Left renal pelvis (tissue), 4 donors: Measurements from ENCODE around the gene RPTOR. TPM values are rescaled to one million over a fixed set of nuclear protein-coding genes. Genes with fewer than 3 reads are reported as not detected.

ENCODE experiments used
- DNase-seq, 4 donors: peaks; one replicate each; pipeline ENCODE4 v3.0.0-alpha.2; 2013; ENCODE audit warnings: low read depth in 4 of 4, low spot score in 3 of 4
- polyA plus RNA-seq, 4 donors: library from polyadenylated mRNA; unstranded; fragments of 120-200 nt; gene quantifications; one replicate each; pipeline ENCODE4 v1.2.1, GENCODE V29; 2013; ENCODE audit not compliant: insufficient read length in 4 of 4

Gene RPTOR
- polyA plus RNA-seq, 4 donors = 15.1 to 21.2 (median 16.9) TPM

DNA sequence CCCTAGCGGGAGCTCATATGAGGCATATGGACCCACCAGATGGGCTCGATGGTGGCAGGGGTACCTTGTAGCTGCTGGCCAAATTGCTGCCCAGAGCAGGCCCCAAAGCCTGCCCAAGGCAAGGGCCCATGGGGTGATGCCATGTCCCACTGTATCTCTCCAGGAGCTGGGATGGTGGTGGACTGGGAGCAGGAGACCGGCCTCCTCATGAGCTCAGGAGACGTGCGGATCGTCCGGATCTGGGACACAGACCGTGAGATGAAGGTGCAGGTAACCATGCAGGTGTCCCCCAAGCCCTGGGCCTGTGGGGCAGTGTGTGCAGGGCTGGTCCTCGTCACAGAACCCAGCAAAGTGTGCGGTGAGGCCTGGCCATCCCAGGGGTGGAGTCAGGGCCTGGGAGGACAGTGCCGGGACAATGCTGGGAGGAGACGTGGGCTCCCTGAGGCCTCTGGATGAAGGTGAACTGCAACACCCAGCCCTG, 412.9 kb downstream of the RPTOR start:
- no peak for DNase-seq

DNA sequence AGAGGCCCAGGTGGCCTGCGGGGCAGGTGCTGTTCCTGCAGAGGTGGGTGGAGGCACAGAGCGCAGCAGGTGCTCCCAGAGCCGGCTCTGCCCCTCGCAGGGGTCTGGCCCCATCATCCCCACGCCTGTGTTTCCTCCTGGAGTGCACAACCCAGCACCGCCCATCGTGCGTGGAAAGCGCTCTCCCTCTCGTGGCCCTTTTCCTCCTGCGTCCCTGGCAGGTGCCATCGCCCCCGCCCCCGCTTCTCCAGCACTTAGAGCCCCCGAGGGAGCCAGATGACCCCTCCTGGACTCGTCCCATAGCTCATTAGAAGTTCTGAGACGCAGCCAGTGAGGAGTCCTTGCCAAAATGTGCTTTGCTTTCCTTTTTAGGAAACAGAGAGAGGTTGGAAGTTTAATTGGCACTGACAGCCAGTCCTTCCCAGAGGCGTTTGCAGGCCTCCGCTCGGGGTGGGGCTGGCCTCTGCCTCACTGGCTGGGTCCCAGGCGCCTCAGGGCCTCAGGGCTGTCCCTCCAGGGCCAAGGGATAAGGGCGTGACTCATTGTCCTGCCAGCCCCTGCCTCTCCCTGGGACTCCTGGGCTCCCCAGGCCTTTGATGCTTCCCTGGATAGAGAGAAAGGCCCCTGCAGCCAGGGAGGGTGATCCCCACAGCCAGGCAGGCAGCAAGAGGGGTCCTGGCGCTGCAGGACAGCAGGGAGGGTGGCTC, 414.8 kb downstream of the RPTOR start:
- DNase-seq = peak in 2 of 4 donors; percentile 46 to 50

DNA sequence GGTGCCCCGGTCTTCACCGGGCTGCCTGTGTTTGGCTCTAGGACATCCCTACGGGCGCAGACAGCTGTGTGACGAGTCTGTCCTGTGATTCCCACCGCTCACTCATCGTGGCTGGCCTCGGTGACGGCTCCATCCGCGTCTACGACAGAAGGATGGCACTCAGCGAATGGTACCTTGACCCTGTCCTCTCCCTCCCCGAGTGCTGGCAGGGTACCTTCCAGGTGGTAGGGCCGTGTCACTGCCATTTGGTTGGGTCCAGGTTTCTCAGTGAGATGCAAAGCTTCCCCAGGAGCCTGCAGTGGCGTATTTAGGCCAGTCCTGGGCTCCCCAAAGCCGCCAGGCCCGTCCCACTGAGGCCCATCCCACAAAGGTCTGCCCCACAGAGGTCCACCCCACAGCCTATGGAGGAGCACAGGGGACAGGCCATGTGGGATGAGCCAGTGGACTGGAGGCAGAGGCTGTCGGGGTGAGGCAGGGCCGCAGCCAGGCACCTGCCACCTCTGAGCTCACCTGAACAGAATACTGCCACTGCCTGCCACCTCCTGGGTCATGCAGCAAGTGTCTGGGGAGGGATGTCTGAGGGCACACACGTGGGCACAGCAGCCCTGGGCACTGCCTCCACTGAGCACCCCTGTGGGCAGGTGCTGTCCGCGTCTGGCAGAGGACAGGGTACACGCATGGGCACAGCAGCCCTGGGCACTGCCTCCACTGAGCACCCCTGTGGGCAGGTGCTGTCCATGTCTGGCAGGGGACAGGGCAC, 415.6 kb downstream of the RPTOR start:
- no peak for DNase-seq

DNA sequence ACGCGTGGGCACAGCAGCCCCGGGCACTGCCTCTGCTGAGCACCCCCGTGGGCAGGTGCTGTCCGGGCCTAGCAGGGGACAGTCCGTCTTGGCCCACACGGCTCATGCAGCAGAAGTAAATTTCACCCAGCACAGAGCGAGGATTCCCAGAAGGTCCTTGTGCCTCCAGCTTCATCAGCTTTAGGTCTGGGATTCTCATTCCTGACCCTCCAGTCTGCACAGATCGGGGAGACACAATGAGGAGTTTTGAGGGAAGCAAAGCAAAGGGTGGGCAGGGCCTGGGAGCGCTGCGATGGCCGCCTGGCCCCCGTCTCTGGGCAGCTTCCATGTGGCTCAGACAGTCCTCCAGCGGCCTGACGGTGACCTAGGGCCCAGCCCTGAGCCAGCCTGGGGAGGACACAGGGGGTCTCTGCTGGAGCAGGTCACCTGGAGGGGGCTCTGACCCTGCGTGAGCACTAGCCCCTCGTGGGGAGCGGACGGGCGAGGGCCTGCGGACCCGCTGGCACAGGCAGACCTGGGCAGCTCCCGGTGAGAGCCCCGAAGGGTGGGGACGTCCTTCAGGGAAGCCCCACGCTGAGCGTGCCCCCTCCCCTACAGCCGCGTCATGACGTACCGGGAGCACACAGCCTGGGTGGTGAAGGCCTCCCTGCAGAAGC, 416.3 kb downstream of the RPTOR start:
- DNase-seq = no peak

DNA sequence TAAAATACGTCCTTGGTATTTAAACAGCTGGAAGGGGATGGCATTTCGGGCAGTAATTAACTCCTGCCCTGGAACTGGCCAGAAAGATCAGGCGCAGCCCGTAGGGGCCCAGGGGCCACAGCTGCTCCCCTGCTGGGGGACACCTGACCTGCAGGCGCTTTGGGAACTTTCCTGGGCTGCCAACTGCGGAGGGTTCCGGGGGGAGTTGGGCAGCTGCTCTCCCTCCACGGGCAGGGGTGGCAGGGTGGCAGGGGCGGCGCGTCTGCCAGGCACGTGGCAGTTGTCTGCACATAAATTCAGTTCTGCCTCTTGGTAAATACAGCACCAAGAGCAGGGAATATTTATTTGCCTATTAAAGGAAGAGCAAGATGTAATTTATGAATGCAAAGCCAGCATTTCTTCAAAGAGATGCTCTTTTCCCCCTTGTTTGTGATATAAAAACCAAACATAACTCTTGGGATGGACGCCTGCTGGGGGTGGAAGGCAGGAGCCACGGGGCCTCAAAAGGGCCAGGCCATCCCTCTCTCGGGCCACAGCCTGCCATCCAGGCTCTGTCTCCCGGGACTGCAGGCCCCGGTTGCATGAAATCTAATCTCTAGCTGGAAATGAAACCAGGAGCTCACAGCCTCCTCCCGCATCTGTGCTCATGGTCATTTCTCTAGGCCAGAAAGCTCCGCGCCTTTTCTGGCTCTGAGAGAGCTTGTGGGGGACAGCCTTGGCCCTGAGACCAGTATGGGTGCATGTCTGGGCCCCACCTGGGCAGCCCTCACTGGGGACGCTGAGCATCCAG, 417.1 kb downstream of the RPTOR start:
- no peak for DNase-seq

DNA sequence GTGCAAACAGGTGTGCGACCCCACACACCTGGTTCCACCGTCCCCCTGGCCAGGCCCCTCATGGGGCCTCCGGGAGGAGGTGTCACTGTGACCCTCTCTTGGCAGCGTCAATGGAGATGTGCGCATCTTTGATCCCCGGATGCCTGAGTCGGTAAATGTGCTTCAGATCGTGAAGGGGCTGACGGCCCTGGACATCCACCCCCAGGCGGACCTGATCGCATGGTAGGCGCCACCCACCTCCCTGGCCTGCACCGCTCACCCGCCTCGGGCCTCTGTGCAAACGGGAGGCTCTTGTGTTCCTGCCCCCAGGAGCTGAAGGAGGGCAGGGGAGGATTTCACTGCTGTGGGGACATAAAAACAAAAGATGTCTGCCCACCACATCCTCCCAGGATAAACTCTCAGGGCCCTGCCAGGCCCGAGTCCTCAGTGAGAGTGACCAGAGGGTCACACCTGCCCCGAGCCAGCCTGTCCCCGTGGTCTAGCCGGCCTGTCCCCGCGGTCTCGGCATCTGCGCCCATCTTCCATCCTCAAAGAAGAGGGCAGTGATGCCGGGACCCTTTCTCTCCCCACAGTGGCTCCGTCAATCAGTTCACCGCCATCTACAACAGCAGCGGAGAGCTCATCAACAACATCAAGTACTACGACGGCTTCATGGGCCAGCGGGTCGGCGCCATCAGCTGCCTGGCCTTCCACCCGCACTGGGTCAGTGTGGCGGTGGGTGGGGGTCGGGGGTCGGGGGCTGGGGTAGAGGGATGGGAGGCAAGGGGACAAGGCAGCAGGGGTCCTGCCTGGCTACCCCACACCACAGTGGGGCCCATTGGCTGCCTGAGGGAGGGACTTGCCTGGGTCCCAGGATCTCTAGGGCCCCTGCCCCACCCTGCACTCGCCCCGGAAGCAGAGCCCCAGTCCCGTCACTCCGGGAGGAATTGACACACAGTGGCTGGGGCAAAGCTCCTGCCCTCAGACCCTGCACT, 418.0 kb downstream of the RPTOR start:
- no peak for DNase-seq

DNA sequence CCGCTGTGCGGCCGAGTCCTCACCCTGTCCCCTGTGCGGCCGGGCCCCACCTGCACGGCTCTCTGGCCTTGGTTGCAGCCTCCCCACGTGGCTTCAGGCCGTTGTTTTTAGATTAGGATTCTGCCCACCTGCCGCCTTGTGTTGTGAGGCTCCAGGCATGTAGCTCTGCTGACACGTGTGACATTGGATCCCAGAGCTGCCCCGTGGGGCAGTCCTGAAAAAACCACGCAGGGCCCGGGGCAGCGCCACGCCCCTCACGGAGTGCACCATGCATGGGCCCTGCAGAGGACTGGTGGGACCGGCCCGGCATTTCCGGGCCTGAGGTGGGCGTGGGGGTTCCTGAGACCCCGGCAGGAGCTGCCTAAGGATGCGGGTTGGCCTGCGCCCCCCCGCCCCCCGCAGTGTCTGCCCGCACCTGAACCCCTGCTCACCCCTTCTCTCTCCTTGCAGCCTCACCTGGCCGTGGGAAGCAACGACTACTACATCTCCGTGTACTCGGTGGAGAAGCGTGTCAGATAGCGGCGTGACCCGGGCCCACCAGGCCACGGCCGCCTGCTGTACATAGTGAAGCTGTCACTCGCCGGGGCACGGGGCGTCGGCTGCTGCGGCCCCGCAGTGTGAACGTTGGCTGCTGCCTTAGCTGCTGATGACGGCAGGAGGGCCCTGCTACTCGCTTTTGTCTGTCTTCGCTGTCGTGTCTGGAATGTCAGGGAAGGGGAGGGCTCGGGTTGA, 419.3 kb downstream of the RPTOR start:
- DNase-seq = no peak

DNA sequence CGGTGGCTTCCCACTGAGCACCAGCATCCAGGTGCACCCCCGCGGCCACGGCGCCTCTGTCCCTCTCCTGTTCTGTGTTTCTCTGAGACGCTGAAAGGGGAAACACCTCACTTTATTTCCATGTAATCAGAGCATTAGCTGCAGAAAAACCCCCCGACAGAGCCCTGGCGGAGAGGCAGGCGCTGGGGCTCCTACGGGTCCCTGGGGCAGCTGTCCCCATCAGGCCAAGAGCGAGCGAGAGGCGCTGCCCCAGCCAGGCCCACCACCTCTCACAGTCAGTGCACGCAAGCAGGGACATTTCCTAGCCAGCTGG, 419.9 kb downstream of the RPTOR start:
- no peak for DNase-seq

DNA sequence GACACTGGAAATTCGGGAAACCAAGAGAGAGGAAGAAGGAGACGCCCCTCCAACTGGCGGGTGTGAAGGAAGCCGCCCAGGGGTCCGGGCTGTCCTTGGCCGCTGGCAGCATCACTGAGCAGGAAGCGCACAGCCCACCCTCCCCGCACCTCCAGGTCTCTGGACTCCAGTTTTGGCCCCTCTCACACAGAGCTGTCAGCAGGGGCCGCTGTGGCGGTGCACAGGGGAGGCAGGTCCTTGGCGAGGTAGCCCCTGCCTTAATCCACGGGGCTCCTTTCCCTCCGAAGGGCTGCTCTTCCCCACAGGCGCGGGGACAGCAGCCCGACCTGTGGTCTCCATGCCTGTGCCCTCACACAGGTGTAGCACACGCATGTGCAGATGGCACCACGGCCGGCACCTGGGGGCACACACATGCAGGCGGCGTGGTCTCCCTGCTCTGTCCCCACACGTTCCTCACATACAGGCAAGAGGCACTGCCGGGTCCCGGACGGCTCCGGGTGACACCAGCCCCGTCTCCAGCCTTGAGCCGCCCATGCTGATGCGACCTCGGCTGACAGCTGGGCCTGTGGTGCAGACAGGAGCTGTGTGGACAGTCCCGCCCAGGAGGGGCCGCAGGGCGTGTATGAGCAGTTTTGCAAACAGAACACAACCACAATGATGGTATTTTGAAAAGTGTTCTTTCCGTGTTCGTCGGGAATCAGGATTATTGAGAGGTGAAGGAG, 420.4 kb downstream of the RPTOR start:
- DNase-seq = no peak

DNA sequence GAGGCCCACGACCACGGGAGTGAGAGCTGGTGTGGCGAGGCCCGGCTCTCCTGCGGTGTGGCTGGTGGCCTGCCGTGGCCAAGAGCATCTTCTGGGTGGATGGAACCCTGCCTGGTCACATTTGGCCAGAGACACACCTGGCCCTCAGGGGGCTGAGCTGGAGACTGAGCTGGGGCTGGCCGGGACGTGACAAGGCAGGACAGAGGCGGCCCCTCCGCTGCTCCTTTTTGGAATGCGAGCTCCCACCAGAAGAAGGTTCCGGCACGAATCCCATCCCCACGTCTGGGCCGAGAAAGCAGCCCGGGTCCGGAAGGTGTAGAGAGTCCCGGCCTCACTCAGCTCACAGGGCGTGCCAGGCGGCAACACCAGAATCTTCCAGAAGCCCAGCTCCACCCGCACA, 421.0 kb downstream of the RPTOR start:
- no peak for DNase-seq

DNA sequence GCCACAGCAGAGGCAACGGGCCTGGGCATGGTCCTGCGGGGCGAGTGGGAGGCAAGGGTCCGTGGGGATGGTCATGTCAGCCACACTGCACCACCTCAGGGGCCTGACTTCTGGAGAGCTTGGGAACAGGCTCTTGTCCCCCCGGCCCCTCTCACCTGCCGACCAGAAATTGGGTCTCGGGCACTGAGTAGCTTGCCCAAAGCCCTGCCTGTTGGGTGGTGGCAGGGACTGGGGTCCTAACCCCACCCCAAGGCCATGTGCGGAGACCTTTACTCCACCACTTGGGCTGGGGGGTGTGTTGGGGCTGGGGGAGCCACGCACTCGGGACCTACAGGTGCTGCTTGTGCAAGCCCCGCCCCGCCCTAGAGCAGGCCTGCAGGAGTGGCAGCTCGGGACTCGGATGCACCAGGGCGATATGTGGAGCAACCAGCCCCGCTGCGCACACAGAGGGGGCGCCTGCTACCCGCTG, 422.8 kb downstream of the RPTOR start:
- DNase-seq = no peak

DNA sequence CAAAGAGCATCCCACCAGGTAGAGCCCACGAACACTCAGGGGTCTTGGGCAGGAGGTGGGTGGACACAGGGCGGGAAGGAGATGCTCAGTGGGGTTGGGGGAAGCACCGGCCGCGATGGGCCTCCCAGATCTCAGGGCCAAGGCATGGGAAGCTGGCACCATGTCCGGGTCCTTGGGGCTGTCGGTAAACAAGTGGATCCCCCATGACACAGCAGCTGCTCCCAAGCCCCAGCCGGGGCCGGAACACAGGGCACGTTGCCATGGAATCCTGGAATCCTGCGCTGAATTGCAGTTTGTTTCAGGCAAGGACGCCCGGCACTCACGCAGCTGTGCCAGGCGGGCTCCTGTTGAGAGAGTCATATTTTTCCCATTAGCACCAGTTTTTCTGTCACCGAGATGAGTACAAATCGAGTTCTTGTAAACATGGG, 424.0 kb downstream of the RPTOR start:
- DNase-seq = no peak

DNA sequence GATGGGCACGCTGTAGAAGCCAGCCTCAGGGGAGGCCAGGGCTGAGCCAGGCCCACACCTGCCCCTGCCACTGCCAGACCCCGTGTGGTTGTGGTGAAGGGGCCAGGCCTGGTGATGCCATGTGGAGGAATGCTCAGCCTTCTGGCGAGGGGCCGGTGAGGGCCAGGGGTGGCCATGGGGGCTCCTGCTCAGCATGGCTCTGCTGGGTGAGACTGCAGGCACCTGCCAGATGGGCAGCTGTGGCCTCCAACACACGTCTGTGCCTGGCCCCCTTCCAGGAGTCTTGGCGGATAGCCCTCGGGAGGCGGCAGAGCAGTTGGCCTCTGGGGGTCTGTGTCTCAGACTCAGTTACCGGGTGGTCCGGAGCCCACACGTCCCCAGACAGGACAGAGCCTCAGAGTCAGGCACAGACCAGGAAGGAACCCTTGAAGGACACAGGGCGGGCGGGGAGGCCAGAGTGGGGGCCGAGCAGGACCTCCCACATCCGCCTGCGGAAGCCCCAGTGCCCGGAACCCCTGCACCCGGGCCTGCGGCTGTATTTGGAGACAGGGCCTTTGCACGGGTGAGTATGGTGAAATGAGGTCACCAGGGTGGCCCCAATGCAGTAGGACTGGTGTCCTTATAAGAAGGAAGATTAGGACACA, 424.5 kb downstream of the RPTOR start:
- no peak for DNase-seq

DNA sequence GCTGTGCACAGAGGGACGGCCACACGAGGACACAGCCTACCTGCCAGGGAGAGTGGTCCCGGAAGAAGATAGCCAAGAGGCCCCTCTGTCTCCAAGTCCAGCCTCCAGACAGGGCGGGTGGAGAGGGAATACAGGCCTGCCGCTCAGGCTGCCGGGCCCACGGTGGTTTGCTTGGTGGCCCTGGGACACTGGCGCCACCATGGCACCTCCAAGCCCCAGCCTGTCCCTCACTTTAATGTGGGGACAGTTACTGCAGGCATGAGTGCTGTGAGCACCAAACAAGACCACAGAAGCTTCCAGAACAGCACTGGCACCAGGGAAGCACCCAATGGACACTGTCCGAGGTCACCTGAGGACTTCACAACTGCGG, 425.0 kb downstream of the RPTOR start:
- no peak for DNase-seq

DNA sequence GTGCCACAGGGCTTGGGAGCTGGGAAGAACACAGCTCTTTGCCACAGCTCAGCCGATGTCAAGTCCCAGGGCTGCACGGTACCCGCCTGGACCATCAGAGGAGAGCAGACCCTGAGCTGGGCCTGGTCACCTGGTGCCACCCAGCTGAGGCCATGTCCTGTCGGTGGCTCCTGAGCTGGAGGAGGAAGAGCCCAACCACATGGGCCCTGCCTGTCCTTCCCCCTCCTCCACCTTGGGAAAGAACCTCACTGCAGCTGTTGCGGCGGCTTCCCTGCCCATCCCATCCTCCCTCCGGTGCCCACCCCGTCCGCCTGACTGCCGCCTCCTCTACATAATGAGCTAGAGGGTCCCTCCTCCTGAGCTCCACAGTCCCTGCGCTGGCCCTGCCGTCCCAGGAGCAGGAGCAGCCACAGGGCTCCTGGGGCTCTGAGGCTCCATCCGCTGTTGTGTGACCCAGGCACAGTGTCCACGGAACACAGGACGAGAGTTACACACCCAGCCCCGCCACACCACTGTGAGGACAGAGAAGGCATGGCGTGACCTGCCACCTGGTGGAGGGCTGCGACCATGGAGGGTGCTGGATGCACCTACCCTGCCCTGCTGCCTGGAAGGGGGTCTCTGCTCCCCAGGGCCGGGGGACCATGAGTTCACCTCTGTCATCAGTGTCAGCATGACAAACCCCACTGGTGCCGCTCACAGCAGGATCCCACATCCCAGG, 425.6 kb downstream of the RPTOR start:
- no peak for DNase-seq

DNA sequence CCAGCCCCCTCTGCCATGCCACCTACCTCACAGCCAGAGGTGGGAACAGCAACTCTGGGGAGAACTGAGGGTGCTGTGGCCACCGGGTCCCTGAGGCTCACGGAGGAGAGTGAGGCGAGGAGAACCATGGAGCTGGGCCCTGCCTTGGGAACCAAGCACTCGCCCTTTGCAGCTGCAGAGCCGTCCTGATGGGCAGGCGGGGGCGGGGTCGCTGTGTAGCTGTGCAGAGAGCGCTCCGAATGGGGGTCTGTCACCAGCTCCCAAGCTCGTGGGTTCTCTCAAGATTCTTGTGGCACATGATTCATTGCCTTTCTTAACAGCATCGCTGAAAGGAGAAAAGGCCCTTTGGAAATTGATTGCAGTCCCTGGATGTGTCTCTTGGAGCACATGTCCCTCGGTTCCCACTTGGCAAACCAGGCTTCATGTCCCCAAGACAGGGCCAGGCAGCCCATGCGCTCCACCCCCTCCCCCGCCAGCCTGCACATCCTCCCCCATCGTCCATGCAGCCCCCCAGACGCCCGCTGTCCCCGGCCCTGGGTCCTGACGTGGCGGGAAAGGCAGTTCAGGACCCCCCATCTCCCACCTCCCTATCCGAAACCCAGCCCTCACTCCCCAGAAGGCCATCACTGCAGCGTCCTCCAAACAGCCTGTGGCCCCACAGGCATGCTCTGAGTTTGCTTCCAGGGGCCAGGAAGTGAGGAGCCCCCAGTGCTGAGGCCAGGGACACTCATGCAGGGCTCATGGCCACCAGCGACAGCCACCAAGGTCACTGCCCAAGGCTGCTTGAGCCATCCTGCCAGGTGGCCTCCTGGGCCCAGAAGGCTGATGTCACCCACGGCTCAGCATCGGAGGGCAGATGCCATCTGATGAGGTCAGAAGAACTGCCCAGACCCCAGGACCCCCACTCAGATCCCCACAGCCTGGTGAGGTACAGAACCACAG, 426.4 kb downstream of the RPTOR start:
- no peak for DNase-seq
